Measurements from ENCODE around the gene CDHR2. TPM values are rescaled to one million over a fixed set of nuclear protein-coding genes. Genes with fewer than 3 reads are reported as not detected.

Gene CDHR2
- total and polyA plus RNA-seq, 5 donors from 2014 or later, result 1.3 TPM; not detected in 4

- Histone ChIP-seq H3K36me3 (ENCODE audit: control insufficient read depth, insufficient read depth, low read length) (no peaks in the 10 kb centered on the region), H3K4me3 (ENCODE audit: low read depth, low read length) (peak overlapping the region; percentile 77), H3K4me1 (ENCODE audit: control insufficient read depth, insufficient read depth, low read length, poor library complexity, severe bottlenecking) (peaks cover 77% of the 10 kb centered on the region), H3K27me3 (ENCODE audit: control insufficient read depth, insufficient read depth, low read length) (no peaks in the 10 kb centered on the region), H3K9me3 (ENCODE audit: control insufficient read depth in 2 of 2, low read length in 2 of 2) (no peaks in the 10 kb centered on the region), H3K27ac (ENCODE audit: insufficient read depth, low read length, poor library complexity, severe bottlenecking) (peak overlapping the region; percentile 100)
- ATAC-seq (ENCODE audit: low read depth in 2 of 2), result no peak
- Mint-ChIP-seq H3K4me3 (peak overlapping the region; percentile 93 to 98 (median 98)), H3K4me1 (peaks cover 11 to 64% (median 55%) of the 10 kb centered on the region in 4 donors), H3K9me3 (no peaks in the 10 kb centered on the region), H3K27me3 (peaks cover 12% of the 10 kb centered on the region), H3K36me3 (peaks cover 19% of the 10 kb centered on the region), H3K27ac (peak overlapping the region; percentile 78 to 100 (median 100))
- DNase-seq, result no peak
These were observed 10.7 kb upstream of the CDHR2 start for GRCh38 chr5:176538230-176538988.

DNA sequence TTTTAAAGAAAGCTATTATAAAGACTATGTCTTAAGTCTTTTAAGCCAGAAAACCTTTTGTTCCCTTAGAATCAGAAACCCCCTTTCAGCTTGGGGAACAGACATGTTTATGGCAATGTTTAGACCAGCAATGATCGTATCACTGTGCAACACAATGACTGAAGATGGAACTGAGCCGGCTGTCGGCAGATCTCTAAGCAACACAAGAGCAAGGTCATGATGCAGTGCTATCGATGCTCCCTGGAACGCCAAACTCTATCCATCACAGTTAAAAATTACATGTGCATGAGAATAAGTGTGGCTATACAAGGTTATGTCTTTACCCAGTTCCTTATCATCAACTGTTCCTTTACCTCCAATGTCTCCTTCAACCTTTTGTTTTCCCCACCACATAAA lies 10.2 kb upstream of the CDHR2 start:
- Mint-ChIP-seq H3K27me3 (peaks cover 12% of the 10 kb centered on the region), H3K9me3 (no peaks in the 10 kb centered on the region), H3K36me3 (peaks cover 13% of the 10 kb centered on the region), H3K27ac (peak overlapping the region; percentile 65 to 100 (median 80)), H3K4me1 (peaks cover 7 to 62% (median 51%) of the 10 kb centered on the region in 4 donors), H3K4me3 (peak overlapping the region in 1 of 4 donors; percentile 93)
- Histone ChIP-seq H3K27me3 (ENCODE audit: control insufficient read depth, insufficient read depth, low read length) (no peaks in the 10 kb centered on the region), H3K4me3 (ENCODE audit: low read depth, low read length) (no peak overlapping the region), H3K27ac (ENCODE audit: insufficient read depth, low read length, poor library complexity, severe bottlenecking) (peak overlapping the region; percentile 100), H3K4me1 (ENCODE audit: control insufficient read depth, insufficient read depth, low read length, poor library complexity, severe bottlenecking) (peaks cover 77% of the 10 kb centered on the region), H3K9me3 (ENCODE audit: control insufficient read depth in 2 of 2, low read length in 2 of 2) (no peaks in the 10 kb centered on the region), H3K36me3 (ENCODE audit: control insufficient read depth, insufficient read depth, low read length) (no peaks in the 10 kb centered on the region)
- DNase-seq (no peak), ATAC-seq (ENCODE audit: low read depth in 2 of 2) (no peak)

DNA sequence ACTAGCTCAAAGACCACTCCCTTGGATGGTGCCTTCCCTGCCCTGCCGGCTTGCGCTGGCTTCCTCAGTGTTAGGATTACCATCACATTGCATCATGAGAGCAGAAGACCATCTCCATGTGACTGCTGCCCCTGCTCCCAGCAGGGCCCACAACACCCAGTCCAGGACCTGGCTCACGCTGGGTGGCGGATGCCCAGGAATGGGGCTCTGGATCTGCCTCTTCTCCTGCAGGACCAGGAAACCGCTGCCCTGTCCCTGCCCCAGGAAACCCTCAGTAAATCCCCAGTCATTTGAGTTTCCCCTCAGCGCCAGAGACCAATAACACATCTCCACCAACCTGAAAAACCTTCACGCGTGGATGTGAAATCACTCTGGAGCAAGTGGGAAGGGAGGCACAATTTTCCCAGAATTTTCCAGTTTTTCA lies 8.7 kb upstream of the CDHR2 start:
- DNase-seq, result no peak
- Histone ChIP-seq H3K27me3 (ENCODE audit: control insufficient read depth, insufficient read depth, low read length) (no peaks in the 10 kb centered on the region), H3K4me3 (ENCODE audit: low read depth, low read length) (no peak overlapping the region), H3K9me3 (ENCODE audit: control insufficient read depth in 2 of 2, low read length in 2 of 2) (no peaks in the 10 kb centered on the region), H3K36me3 (ENCODE audit: control insufficient read depth, insufficient read depth, low read length) (no peaks in the 10 kb centered on the region), H3K4me1 (ENCODE audit: control insufficient read depth, insufficient read depth, low read length, poor library complexity, severe bottlenecking) (peaks cover 71% of the 10 kb centered on the region), H3K27ac (ENCODE audit: insufficient read depth, low read length, poor library complexity, severe bottlenecking) (peak overlapping the region; percentile 89)
- Mint-ChIP-seq H3K4me3 (peak overlapping the region; percentile 78 to 97 (median 92)), H3K36me3 (peaks cover 5% of the 10 kb centered on the region), H3K4me1 (peaks cover 0 to 64% (median 44%) of the 10 kb centered on the region in 4 donors), H3K27me3 (peaks cover 7% of the 10 kb centered on the region), H3K27ac (peak overlapping the region; percentile 96 to 100 (median 98)), H3K9me3 (no peaks in the 10 kb centered on the region)
- ATAC-seq (ENCODE audit: low read depth in 2 of 2), result no peak

GRCh38 chr5:176540956-176541337 lies 8.2 kb upstream of the CDHR2 start:
- Mint-ChIP-seq H3K9me3 (no peaks in the 10 kb centered on the region), H3K4me3 (peak overlapping the region; percentile 91 to 97 (median 94)), H3K27me3 (peaks cover 4% of the 10 kb centered on the region), H3K36me3 (peaks cover under 1% of the 10 kb centered on the region), H3K4me1 (peaks cover 0 to 69% (median 46%) of the 10 kb centered on the region in 4 donors), H3K27ac (peak overlapping the region; percentile 97 to 100 (median 98))
- no peaks in the 10 kb centered on the region for H3K9me3 ChIP-seq (ENCODE audit: control insufficient read depth in 2 of 2, low read length in 2 of 2)
- DNase-seq (no peak), ATAC-seq (ENCODE audit: low read depth in 2 of 2) (no peak)
- H3K27ac ChIP-seq (ENCODE audit: insufficient read depth, low read length, poor library complexity, severe bottlenecking), result peak overlapping the region; percentile 89
- H3K36me3 ChIP-seq (ENCODE audit: control insufficient read depth, insufficient read depth, low read length), result no peaks in the 10 kb centered on the region
- H3K27me3 ChIP-seq (ENCODE audit: control insufficient read depth, insufficient read depth, low read length), result no peaks in the 10 kb centered on the region
- peaks cover 68% of the 10 kb centered on the region for H3K4me1 ChIP-seq (ENCODE audit: control insufficient read depth, insufficient read depth, low read length, poor library complexity, severe bottlenecking)
- H3K4me3 ChIP-seq (ENCODE audit: low read depth, low read length), result peak overlapping the region; percentile 67

GRCh38 chr5:176541338-176542134 lies 7.6 kb upstream of the CDHR2 start:
- Histone ChIP-seq H3K36me3 (ENCODE audit: control insufficient read depth, insufficient read depth, low read length) (no peaks in the 10 kb centered on the region), H3K4me1 (ENCODE audit: control insufficient read depth, insufficient read depth, low read length, poor library complexity, severe bottlenecking) (peaks cover 63% of the 10 kb centered on the region), H3K9me3 (ENCODE audit: control insufficient read depth in 2 of 2, low read length in 2 of 2) (no peaks in the 10 kb centered on the region), H3K4me3 (ENCODE audit: low read depth, low read length) (peak overlapping the region; percentile 67), H3K27ac (ENCODE audit: insufficient read depth, low read length, poor library complexity, severe bottlenecking) (peak overlapping the region; percentile 89), H3K27me3 (ENCODE audit: control insufficient read depth, insufficient read depth, low read length) (no peaks in the 10 kb centered on the region)
- Mint-ChIP-seq H3K36me3 (no peaks in the 10 kb centered on the region), H3K9me3 (no peaks in the 10 kb centered on the region), H3K4me1 (peaks cover 0 to 74% (median 48%) of the 10 kb centered on the region in 4 donors), H3K27me3 (peaks cover 4% of the 10 kb centered on the region), H3K4me3 (peak overlapping the region; percentile 91 to 97 (median 94)), H3K27ac (peak overlapping the region; percentile 97 to 100 (median 98))
- peak; percentile 65 to 88 (median 71) for DNase-seq
- no peak for ATAC-seq (ENCODE audit: low read depth in 2 of 2)

GRCh38 chr5:176542135-176542595 lies 7.0 kb upstream of the CDHR2 start:
- Mint-ChIP-seq H3K4me1 (peaks cover 0 to 75% (median 48%) of the 10 kb centered on the region in 4 donors), H3K27ac (peak overlapping the region; percentile 97 to 100 (median 98)), H3K36me3 (no peaks in the 10 kb centered on the region), H3K4me3 (peak overlapping the region; percentile 91 to 97 (median 94)), H3K9me3 (no peaks in the 10 kb centered on the region), H3K27me3 (peaks cover 4% of the 10 kb centered on the region)
- Histone ChIP-seq H3K27me3 (ENCODE audit: control insufficient read depth, insufficient read depth, low read length) (no peaks in the 10 kb centered on the region), H3K36me3 (ENCODE audit: control insufficient read depth, insufficient read depth, low read length) (no peaks in the 10 kb centered on the region), H3K9me3 (ENCODE audit: control insufficient read depth in 2 of 2, low read length in 2 of 2) (no peaks in the 10 kb centered on the region), H3K4me3 (ENCODE audit: low read depth, low read length) (peak overlapping the region; percentile 67), H3K27ac (ENCODE audit: insufficient read depth, low read length, poor library complexity, severe bottlenecking) (peak overlapping the region; percentile 89), H3K4me1 (ENCODE audit: control insufficient read depth, insufficient read depth, low read length, poor library complexity, severe bottlenecking) (peaks cover 63% of the 10 kb centered on the region)
- DNase-seq (peak; percentile 66 to 81 (median 66)), ATAC-seq (ENCODE audit: low read depth in 2 of 2) (no peak)

- Histone ChIP-seq H3K27me3 (ENCODE audit: control insufficient read depth, insufficient read depth, low read length) (no peaks in the 10 kb centered on the region), H3K9me3 (ENCODE audit: control insufficient read depth in 2 of 2, low read length in 2 of 2) (no peaks in the 10 kb centered on the region), H3K4me3 (ENCODE audit: low read depth, low read length) (peak overlapping the region; percentile 67), H3K36me3 (ENCODE audit: control insufficient read depth, insufficient read depth, low read length) (no peaks in the 10 kb centered on the region), H3K4me1 (ENCODE audit: control insufficient read depth, insufficient read depth, low read length, poor library complexity, severe bottlenecking) (peaks cover 66% of the 10 kb centered on the region), H3K27ac (ENCODE audit: insufficient read depth, low read length, poor library complexity, severe bottlenecking) (peak overlapping the region; percentile 91)
- ATAC-seq (ENCODE audit: low read depth in 2 of 2) (peak; percentile 19 to 22), DNase-seq (peak; percentile 29 to 58 (median 40))
- Mint-ChIP-seq H3K4me1 (peaks cover 0 to 81% (median 52%) of the 10 kb centered on the region in 4 donors), H3K9me3 (no peaks in the 10 kb centered on the region), H3K36me3 (no peaks in the 10 kb centered on the region), H3K4me3 (peak overlapping the region; percentile 92 to 97 (median 94)), H3K27ac (peak overlapping the region; percentile 97 to 100 (median 98)), H3K27me3 (no peaks in the 10 kb centered on the region)
These were observed 6.3 kb upstream of the CDHR2 start for GRCh38 chr5:176542596-176543427.
